GM18858 (cell line): ENCODE data around the gene CDK2AP2.
A peak's percentile ranks its signal among the peaks of the same experiment; 100 is the strongest.
"Not testable (repeated sequence)": the region's sequence is repeated elsewhere in the genome, so short reads cannot be mapped to it uniquely, and the experiment has no call there.

ENCODE experiments used
- ATAC-seq: cut with Tn5 transposase; IDR thresholded peaks from one replicate; pipeline ENCODE4 v1.9.1; 2021; ENCODE audit not compliant: unreplicated experiment

The CDK2AP2 gene, protein sequence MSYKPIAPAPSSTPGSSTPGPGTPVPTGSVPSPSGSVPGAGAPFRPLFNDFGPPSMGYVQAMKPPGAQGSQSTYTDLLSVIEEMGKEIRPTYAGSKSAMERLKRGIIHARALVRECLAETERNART

DNA sequence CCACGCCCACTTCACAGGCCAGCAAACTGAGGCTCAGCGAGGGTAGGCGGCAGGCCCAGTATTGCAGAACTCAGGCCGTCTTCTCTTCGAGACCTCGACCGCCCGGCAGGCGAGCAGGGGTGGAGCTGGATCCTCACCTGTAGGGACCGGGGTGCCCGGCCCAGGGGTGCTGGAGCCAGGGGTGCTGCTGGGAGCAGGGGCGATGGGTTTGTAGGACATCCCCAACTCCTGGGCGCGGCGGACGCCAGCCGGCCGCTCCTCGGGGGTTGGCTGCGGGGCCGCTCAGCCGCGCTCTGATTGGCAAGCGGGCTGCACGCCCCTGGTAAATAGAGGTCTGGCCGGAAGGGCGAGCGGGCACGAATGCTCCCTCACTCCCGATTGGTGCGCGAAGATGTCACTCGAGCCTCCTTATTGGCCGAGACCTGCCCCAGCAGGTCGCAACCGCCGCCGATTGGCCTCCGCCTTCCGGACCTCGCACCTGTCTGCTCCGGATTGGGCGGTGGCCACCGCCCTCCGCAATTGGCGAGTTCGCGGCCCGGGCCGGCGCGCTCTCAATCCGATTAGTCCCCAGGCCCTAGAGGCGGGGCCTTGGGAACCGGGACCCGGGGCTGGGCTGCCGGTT is at the start of gene CDK2AP2:
CDK2AP2 (minus strand) TSS at position 299 of the 622 bp plus-strand sequence; CDS start at position 219, 80 bp downstream.
- ATAC-seq = peak; percentile 69

DNA sequence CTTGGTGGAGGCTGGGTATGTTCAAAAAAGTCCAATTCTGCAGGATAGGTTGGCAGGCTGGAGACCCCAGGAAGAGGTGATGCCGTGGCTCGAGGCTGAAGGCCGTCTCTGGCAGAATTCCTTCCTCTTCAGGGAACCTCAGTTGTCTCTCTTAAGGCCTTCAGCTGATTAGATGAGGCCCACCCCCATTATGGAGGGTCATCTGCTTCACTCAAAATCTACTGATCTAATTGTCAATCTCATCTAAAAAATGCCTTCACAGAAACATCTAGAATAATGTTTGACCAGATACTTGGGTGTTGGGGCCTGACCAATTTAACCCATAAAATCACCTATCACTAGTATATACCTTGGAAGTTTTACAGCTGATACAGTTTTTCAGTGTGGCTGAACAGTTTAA is 48.3 kb upstream of the CDK2AP2 start:
- no peak for ATAC-seq

DNA sequence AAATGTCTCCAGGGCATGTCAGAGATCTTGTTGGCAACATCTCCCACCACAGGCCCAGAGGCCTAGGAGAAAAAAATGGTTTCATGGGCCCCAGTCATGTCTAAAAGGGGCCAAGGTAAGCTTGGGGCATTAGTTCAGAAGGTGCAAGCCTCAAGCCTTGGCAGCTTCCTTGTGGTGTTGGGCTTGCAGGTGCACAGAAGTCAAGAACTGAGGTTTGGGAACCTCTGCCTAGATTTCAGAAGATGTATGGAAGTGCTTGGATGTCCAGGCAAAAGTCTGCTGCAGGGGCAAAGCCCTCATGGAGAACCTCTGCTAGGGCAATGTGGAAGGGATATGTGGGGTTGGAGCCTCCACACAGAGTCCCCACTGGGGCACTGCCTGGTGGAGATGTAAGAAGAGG is 43.7 kb upstream of the CDK2AP2 start:
- not testable (repeated sequence) for ATAC-seq

DNA sequence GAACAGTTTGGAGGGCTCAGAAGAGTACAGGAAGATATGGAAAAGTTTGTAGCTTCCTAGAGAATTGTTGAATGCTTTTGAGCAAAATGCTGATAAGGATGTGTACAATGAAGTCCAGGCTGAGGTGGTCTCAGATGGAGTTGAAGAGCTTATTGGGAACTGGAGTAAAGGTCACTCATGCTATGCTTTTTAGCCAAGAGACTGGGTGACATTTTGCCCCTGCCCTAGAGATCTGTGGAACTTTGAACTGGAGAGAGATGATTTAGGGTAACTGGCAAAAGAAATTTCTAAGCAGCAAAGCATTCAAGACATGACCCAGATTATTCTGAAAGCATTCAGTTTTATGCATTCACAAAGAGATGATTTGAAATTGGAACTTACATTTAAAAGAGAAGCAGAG is 43.2 kb upstream of the CDK2AP2 start:
- ATAC-seq = no peak

DNA sequence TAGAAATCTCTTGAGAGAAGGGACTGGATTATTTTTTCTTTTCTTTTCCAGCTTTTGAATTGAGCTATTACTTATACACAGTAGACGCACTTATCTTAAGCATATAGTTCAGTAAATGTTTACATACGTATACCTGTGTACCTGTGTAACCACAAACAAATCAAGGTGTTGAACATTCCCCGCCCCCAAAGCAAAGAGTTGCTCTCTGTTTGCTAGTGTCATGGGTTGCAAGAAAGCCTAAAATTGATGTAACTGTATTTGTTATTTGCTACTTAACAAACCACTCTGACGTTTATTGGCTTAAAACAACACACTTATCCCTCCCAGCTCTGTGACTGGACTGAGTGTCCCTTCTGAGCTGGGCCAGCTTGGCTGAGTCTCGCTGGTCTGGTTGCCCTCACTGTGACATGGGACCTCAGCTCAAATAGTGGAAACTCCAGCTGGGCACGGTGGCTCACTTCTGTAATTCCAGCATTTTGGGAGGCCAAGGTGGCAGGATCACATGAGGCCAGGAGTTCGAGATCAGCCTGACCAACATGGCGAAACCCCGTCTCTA is 40.7 kb upstream of the CDK2AP2 start:
- ATAC-seq = no peak

DNA sequence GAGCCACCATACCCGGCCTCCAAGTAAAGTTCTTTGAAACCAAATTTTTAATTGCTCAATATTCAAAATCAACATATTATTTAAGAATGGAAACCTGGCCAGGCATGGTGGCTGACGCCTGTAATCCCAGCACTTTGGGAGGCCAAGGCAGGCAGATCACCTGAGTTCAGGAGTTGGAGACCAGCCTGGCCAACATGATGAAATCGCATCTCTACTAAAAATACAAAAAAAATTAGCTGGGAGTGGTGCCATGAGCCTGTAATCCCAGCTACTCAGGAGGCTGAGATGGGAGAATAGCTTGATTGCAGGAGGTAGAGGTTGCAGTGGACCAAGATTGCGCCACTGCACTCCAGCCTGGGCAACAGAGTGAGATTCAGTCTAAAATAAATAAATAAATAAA is 40.1 kb upstream of the CDK2AP2 start:
- not testable (repeated sequence) for ATAC-seq

DNA sequence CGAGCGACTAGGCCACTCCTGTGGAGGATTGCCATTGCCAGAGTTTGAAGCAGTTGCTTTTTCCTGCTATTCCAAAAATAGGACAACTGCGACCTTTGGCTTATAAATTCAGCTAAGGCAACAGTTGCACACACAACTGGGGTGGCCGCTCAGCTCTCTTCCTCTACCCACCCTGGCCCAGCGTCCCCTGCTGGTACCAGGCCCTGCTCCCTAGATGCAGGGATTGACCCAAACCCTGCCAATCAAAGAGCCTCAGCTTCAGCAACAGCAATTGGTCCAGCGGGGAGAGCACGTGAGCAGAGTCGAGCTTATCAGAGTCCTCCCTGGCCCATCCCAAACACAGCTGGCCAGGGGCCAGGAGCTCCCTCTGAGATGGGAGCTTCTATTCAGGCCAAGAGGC is 37.3 kb upstream of the CDK2AP2 start:
- ATAC-seq = no peak

DNA sequence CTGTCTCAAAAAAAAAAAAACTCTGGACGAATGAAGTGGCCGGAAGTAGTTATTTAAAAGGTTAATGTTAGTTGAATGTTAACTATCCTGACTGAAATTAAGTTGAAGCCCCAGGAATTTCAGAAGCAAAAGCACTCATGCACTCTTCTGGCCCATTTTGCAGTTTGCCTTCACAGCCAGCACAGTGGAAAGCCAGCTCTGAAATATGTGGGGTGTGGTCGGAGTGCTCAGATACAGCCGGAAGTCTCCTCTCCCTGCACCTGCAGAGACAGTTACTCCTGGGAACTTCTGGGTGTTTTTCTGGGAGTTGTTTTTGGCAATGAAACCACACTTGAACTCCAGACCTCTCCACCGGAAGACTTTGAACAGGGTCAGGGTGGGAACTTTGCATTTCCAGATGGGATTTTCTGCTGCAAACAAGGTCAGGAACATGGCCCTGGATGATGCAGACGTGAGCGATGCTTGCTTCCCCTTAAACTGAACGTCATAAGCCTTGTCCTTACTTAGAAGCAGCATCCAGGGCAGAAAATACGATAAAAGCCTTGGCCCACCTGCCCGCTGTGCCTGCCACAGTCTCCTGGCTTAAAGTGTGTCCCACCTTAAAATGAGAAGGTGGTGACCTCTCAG is 36.8 kb upstream of the CDK2AP2 start:
- ATAC-seq = no peak

DNA sequence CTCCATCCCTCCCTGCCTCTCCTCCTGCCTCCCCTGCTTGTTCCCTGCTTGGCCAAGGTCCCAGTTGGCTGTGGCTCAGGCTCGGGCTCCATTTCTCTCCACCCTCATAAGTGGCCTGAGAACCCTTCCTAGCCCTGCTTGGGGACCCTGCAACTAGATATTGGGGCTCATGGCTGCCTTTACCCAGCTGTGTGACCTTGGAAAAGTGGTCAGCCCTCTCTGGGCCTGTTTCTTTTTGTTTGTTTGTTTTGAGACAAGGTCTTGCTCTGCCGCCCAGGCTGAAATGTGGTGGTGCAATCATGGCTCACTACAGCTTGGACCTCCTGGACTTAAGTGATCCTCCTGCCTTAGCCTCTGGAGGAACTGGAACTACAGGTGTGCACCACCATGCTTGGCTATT is 35.6 kb upstream of the CDK2AP2 start:
- no peak for ATAC-seq

DNA sequence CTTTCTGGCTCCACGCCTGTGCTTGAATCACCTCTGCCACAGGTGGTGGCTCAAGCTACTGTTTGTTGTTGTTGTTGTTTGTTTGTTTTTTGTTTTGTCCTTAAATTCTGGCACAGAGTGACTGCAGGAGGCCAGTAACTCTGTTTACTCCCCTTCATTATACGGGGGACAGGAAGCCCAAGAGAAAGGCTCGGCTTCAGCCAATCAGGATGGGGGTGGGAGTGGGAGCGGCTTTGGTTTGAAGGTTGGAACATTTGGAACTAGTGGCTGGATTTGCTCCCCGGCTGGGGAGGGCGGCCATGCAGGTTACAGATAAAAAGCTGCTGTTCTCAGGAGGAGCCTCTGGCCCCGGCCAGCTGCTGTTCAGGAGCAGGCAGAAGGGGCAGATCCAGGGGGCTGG is 35.0 kb upstream of the CDK2AP2 start:
- ATAC-seq = no peak

DNA sequence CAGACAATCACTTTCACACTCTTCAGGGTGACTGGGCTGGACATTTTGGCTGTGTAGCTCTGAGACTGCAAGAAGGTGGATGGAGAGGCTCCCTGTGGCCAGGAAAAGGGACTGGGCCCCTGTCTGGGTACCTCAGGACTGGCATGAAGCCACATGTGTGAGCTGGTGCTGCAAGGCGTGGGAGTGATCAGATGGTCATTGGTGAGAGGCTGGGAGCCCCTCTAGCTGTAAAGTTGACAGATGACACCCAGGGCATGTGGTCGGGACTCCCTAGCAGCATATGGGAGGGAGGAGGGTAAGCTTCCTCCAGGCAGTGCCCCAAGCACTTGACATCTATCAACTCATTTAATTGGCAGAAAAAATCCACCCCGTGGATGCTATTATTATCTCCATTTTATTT is 34.2 kb upstream of the CDK2AP2 start:
- ATAC-seq = no peak

DNA sequence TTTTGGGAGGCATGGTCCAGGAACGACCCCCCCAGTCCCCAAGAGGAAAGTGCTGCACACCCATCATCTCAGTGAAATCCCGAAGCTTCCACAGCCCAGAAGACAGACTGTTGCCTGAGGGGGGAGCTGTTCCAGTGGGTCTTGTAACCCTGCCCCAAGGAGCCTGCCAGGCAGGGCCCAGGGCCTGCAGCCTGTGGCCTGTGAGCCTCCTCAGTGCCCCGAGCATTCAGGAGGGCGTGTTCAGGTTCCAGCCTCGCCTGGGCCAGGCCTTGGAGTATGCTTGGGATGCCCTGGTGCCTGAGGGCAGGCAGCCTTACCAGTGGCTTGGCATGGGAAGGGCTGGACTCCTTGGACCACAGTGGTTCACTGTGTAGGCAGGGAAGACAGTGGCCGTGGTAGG is 33.2 kb upstream of the CDK2AP2 start:
- no peak for ATAC-seq

DNA sequence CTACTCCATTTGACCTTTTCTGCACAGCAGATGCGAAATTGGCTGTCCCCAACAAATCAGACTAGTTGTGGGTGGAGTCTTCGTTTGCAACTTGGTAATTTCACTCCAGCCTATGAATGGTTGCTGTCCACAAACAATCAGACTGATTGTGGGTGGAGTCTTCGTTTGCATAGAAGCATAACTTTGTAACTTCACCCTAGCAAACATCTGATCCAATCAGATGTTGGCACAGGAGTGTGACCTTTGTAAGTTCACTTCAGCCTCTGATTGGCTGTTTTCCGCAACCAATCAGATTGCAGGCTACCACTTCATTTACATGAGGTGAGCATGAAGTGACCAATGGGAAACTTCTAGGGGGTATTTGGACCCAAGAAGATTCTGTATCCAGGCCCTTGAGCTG is 31.6 kb upstream of the CDK2AP2 start:
- ATAC-seq = no peak

DNA sequence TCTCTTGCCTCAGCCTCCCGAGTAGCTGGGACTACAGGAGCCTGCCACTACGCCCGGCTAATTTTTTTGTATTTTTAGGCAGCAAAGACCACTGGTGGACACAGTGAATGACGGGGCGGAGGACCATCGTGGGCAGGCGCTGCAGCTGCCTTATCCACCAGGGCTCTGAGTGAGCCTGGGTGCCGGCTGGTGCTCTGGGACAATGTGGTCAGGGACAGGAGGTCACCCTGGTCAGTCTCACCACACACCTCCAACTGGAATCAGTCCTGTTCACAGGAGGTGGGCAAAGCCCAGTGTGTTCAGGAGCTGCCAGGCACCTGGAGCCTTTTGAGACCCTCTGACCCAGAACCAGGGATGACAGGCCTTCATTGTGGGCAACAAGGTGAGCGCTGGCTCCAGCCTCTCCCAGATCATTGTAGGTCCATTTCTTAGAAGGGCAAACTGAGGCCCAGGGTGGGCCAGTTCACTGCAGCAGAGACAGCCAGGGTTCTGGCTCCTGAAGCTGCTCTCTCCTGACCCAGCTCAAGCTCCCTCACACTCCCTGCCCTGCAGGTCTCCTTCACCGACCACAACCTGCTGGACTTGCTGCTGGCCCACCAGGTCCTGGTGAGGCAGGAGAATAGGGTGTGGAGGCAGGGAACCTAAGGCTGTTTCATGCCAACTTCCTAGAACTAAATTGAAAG is 31.0 kb upstream of the CDK2AP2 start:
- no peak for ATAC-seq

DNA sequence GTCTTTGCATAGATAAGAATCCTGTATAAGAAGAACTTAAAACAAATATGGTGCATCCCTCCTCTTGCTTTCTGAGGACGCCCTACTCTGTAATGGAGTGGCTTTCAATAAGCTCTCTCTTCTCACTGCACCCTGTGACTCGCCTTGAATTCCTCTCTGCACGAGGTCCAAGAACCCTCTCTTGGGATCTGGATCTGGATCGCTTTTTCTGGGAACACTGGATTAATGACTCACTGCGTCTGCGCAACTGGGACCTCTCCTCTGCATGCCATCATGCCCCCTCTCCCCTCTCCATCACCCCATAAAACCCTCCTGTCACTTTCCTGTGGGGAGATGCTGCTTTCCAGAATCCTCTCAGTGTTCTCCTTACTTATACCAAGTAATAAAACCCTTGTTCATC is 30.3 kb upstream of the CDK2AP2 start:
- ATAC-seq = no peak

DNA sequence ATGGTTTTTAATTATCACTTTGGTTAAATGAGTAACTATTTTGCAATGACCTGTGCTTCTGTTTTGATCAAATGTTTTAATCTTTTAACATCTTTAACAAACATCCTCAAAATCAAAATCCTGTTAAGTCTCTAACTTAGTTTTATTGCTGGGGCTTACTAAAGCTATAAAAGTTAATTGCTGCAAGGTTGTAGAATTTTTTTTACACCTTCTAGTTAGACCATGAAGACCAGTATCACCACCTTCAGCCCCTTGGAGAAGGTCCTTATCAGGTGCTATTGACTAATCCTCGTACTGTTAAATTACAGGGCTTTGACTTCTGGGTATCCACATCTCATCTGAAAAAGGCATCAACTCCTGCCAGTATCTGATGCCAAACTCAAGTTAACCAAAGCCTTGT is 27.6 kb upstream of the CDK2AP2 start:
- no peak for ATAC-seq

DNA sequence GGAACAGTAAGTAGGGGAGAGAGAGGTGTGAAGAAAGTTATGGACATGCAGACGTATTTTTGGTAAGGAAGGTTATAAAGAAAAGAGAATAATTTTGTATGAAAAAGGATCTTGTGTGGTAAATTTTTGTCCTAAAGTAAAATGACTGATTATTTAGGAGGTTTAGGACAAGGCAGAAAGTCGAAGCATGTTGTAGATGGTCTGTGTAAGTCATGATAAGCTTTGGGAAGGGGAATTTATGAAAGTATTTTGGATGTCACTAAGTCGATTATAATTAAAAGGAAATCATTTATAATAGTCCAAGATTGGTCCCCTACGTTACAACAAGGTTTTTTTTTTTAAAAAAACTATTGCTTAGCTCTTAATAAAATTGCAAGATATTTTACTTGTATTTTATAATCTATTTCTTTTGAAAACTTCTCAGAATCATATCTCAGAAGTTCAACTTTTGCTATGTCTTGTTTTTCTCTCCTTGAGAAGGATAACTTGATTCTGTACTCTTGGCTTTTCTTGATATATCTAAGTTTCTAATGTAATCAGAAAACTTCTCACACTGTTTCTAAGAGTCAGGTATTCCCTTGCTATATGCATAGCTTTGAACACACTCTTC is 26.2 kb upstream of the CDK2AP2 start:
- no peak for ATAC-seq

DNA sequence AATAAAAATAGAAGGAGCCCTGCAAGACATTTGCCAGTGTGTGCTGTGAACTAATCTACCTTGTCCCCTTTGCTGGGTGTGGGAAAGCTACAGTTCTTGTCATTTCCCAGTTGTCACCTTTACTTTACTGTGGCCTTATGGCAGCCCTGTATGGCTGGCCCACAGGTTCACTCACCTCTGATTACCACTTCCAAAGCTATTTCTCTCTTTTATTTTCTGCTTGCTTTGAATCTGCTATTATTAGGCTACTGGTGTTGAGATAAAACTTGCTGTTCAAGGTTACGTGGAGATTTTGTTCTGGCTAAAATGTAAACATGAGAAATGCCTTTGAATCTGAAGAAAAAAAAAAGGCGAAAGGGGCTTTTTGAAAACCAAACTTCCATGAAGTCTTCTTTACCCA is 24.9 kb upstream of the CDK2AP2 start:
- no peak for ATAC-seq

DNA sequence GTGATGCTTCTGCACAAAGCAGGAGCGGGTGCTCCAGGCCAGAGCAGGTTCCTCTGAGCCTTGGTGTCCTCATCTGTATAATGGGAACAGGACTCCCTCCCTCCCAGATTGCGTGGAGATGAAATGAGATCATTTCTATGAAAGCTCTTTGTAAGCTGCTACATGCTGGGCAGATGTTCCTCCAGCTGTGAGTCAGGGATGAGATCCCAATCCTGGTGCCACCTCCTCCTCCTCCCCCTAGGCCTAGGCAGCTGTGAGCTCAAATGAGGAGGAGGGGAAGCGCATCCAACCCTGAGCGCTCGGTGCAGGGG is 22.3 kb upstream of the CDK2AP2 start:
- no peak for ATAC-seq

DNA sequence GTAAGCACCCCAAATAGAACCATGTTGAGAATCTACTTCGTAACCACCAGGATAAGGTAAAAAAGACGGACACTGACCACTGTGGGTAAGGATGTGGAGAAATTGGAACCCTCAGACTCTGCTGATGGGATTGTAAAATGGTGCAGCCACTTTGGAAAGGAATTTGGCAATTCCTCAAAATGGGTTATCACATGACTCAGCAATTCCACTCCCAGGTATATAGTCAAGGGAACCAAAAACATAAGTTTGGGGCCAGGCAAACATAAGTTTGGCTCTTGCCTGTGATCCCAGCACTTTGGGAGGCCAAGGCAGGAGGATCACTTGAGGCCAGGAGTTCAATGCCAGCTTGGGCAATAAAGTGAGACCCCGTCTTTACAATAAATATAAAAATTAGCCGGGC is 20.4 kb upstream of the CDK2AP2 start:
- no peak for ATAC-seq

DNA sequence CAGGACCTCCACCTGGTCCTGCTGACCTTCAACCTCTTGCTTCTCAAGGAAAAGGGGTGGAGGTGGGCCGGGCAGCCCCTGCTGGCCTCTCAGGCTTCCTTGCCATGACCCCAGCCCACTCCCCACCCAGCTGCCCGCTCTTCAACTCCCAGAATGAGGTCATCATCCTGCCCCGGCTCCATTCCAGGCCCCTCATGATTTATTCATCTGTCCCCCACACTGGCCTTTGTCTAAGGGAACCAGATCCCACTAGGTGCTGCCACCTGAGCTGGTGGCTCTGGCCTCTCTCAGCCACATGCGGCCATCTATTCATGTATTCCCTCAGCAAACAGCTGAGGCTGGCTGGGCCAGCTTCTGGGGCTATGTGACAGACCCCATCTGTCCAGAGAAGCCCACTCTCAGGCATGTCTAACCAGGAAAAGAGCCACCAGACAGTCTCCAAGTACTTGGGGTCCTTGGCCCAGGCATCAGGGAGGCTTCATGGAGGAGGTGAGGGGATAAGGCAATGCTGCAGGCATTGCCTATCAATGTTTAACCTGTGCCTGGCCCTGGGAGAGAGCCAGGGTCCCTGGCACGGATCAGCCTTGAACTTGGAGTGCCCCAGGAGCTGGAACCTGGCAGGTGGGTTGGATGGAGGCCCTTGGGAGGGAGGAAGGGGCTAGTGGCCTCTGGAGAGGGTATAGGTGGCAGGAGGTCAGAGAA is 17.5 kb upstream of the CDK2AP2 start:
- ATAC-seq = no peak
